Kidney epithelial cell (primary cell): ENCODE results near the gene PSG5. TPM values are rescaled to one million over a fixed set of nuclear protein-coding genes. Genes with fewer than 3 reads are reported as not detected.
"Not testable (repeated sequence)": the region's sequence is repeated elsewhere in the genome, so short reads cannot be mapped to it uniquely, and the experiment has no call there.

Experiments
- DNase-seq: peaks from one replicate; pipeline ENCODE4 v3.0.0-alpha.2; 2010; ENCODE audit warnings: low read depth
- H3K27me3 ChIP-seq: 2 replicates; pipeline ENCODE4 v1.6.0; 2011; ENCODE audit warnings: low read length; ENCODE audit not compliant: control insufficient read depth, insufficient read depth
- H3K36me3 ChIP-seq: 2 replicates; pipeline ENCODE4 v1.5.1; 2011; ENCODE audit warnings: low read length; ENCODE audit not compliant: control insufficient read depth, insufficient read depth
- H3K4me3 ChIP-seq: 2 replicates; pipeline ENCODE4 v1.5.1; 2011; ENCODE audit warnings: low read depth, mild to moderate bottlenecking, control low read depth, low read length
- total RNA-seq: library from RNA; depleted of rRNA; stranded (reverse); fragments of >200 nt; gene quantifications from 2 replicates; pipeline ENCODE4 v1.2.3, GENCODE V29; 2015
- TF ChIP-seq, protein P1 (sequence below): IDR thresholded peaks from 2 replicates; pipeline ENCODE4 v1.5.1; 2011; ENCODE audit warnings: mild to moderate bottlenecking, moderate library complexity, low read length, control low read depth, inconsistent platforms; ENCODE audit not compliant: insufficient read depth, poor library complexity, severe bottlenecking

The PSG5 gene
- total RNA-seq, 1 donor from 2014 or later: 0.96 TPM

DNA sequence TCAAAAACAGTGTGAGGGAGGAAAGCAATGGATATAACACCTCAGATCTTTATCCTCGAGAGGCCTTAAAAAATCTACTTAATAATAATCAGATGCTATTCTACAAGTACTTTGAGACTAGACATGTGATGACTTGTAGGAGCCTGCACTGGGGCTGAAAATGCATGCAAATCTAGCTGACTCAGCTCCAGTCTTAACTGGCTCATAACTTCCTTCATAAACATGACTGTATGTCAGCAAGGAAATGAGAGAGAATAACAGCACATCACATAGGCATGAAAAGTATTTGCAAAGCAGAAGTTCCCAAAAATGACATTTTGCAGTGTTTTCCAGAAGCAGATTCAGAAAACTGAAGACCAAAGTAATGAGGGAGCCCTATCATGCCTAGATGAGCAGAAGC, 38.1 kb downstream of the PSG5 start:
- TF ChIP-seq, protein P1, sequence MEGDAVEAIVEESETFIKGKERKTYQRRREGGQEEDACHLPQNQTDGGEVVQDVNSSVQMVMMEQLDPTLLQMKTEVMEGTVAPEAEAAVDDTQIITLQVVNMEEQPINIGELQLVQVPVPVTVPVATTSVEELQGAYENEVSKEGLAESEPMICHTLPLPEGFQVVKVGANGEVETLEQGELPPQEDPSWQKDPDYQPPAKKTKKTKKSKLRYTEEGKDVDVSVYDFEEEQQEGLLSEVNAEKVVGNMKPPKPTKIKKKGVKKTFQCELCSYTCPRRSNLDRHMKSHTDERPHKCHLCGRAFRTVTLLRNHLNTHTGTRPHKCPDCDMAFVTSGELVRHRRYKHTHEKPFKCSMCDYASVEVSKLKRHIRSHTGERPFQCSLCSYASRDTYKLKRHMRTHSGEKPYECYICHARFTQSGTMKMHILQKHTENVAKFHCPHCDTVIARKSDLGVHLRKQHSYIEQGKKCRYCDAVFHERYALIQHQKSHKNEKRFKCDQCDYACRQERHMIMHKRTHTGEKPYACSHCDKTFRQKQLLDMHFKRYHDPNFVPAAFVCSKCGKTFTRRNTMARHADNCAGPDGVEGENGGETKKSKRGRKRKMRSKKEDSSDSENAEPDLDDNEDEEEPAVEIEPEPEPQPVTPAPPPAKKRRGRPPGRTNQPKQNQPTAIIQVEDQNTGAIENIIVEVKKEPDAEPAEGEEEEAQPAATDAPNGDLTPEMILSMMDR: no peak
- H3K27me3 ChIP-seq: no peaks in the 10 kb centered on the region
- no peaks in the 10 kb centered on the region for H3K36me3 ChIP-seq
- no peak overlapping the region for H3K4me3 ChIP-seq
- peak; percentile 57 for DNase-seq

DNA sequence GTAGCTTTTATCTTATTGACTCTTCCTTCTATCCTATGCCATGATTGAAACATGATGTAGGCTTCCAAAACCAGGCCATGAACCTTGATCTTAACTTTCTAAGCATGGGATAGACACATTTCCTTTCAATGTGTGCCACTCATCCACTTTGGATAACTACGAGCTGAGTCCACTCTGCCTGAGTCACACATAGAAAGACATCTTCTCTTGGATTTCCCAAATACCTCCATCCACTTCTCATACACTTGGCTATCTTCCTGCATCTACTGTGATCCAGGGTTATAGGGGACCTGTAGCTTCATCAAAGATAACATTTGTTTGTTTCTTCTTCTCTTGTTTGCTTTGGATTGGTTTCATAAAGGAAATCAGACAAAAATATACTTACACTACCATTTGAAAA, 44.6 kb downstream of the PSG5 start:
- H3K4me3 ChIP-seq, DNase-seq, H3K36me3 ChIP-seq, H3K27me3 ChIP-seq: not testable (repeated sequence)

DNA sequence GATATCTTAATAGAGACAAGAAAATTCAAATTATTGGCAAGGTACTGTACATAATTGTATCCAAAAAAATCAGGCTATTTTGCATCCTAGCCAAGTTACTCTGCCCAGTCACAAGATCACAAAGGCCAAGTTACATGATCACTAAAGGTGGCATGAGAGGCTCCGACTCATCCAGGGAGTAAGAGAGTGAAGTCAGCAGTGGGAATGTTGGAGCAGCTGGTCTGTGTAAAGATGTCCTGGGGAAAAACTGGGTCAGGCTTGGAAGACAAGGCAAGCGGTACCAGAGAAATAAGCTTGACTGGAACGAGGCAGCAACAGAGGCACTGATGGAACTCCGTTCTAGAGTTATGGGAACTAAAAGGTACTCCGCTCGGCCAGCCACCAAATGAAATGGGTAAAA, 53.6 kb downstream of the PSG5 start:
- no peak for DNase-seq
- Histone ChIP-seq H3K36me3 (no peaks in the 10 kb centered on the region), H3K4me3 (no peak overlapping the region), H3K27me3 (no peaks in the 10 kb centered on the region)
- TF ChIP-seq, protein P1: no peak

DNA sequence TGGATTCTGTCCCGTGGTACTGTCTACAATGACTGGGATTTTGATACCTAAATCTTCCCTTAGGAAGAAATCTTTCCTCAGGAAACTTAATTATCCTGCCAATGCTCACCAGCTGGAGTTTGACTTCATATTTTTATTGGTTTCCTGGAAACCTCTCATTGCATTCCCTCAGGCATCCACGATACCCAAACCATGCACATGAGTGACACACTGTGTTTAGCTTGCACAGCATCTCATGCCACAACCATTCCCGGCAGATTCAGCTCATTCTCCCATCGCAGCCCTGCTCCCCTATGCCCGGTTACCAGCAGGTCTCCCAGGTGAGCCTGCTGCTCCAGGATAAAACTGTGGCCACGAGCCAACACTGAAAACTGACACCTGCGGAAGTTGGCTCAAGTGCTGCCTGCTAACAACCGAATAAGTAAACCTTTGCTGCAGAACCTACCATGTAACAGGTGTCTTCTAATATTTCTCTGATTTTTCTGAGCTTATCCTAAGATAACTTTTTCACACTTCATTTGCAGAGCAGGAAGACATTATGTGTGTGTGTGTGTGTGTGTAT, 55.0 kb downstream of the PSG5 start:
- H3K27me3 ChIP-seq, H3K36me3 ChIP-seq, H3K4me3 ChIP-seq, DNase-seq: not testable (repeated sequence)

DNA sequence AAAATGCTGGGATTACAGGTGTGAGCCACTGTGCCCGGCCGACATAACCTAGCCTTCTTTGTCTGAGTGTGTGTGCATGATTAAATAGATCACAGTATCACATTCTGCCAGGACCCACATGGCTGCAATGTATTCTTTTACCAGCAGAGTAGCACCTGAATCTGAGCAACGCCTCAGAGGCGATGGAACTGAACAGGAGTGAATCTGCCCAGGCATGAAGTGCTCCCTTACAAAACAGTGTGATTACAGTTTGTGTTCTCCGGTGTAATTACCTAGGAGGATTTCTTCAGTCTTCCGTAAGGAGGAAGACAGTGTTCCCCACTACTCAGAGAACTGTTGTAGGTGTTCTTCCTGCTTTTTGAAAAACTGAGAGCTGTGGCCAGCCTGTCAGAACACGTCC, 57.1 kb downstream of the PSG5 start:
- H3K27me3 ChIP-seq, H3K4me3 ChIP-seq, H3K36me3 ChIP-seq, DNase-seq: not testable (repeated sequence)

DNA sequence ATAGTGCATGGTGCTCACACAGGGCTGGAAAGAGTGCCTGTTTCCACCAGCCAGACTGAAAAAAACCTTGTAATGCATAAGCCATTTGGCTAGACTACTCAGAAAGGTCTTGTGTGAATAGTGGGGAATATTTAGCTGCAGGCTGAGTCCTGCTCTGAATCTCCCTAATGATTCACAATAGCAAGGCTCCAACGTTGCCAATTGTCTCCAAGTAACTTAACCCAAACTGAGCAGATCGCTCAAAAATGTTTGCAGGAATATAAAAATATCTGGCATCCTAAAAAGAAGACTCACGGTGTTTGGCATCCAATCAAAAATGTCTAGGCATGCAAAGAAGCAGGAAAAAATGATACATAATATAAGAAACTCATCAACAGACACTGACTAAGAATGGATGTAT, 59.0 kb downstream of the PSG5 start:
- not testable (repeated sequence) for DNase-seq, H3K4me3 ChIP-seq, H3K27me3 ChIP-seq, H3K36me3 ChIP-seq

DNA sequence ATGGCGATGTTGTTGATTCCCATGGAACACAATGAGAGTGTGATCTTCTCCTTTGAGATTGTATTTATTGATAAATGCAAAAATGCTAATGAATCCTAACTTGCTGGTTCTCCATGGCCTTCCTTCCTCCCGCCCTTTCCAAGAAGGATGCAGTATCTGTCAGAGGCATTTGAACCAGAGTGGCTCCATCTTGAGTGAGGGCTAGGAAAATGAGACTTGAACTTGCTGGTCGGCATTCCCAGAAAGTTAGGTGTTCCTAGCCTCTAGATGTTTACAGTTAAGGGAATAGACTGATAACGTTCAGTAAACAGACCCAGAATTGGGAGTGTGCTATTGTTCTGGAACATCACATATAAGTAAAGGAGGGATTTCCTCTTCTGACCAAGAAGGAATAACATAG, 59.6 kb downstream of the PSG5 start:
- TF ChIP-seq, protein P1: no peak
- Histone ChIP-seq H3K4me3 (no peak overlapping the region), H3K36me3 (no peaks in the 10 kb centered on the region), H3K27me3 (no peaks in the 10 kb centered on the region)
- DNase-seq: no peak

DNA sequence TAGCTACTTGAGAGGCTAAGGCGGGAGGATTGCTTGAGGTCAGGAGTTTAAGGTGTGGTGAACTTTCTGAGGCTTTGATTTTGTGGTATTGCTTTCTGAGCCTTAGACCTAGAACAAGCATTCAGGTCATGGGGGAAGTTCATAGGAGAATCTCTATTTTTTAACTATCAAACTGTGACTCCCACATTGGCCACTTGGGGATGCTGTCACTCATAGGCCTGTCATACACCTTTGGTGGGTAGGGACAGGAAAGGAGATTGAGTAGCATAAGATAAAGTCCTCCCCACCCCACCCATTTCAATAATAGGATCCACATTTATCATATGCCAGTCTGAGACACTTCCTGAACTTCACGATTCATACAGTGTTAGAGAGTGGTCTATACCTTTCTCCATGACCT, 62.0 kb downstream of the PSG5 start:
- Histone ChIP-seq H3K27me3 (no peaks in the 10 kb centered on the region), H3K4me3 (no peak overlapping the region), H3K36me3 (no peaks in the 10 kb centered on the region)
- DNase-seq: no peak
- TF ChIP-seq, protein P1: no peak

DNA sequence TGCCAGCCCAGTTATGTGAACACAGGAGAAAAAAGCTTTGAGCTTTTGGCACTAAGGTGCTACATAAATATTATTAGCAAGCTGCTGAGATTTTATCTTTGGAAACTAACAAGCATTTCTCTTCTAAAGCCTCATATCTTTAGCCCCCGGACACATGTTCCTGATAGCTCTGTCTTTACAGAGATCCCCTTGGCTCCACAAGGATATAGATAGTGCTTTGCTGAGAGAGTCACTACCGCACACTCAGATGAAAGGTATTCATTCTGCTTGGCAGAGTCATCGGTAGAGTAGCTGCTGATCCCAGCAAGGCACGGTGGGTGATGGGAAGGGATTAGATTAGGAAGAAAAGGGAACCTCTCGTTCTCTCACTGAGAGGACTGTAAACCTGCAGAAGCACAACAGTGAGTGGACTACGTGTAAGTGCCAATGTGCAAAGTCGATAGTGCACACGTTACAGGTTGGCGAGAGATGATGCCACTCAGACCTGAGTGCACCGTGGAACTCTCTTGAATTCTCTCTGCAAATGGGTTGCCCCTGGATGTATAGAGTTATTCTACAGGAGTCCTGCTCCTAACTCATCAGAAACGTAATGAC, 65.8 kb downstream of the PSG5 start:
- not testable (repeated sequence) for H3K27me3 ChIP-seq, H3K4me3 ChIP-seq, DNase-seq, H3K36me3 ChIP-seq

DNA sequence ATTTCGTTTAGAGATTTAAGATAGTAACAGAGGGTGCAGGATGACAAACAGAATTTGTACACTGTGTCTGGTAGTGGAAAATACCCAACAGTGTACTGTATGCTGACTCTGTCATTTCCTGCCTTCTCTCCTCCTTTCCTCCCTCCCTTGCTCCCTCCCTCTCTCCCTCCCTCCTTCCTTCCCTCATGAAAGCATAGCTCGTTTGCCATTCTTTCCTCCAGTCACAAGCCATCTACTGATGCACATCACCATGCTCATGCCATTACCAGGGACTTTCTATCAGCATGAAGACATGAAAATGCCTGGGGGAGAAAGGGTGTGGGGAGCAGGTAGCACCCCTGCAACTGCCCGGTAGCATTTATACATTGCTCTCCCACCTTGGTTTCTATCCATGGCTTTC, 66.8 kb downstream of the PSG5 start:
- H3K36me3 ChIP-seq, H3K27me3 ChIP-seq, H3K4me3 ChIP-seq, DNase-seq: not testable (repeated sequence)
